Muscle layer of colon (tissue), 2 donors: ENCODE results near the gene NACC2.

Experiments used
- H3K27ac ChIP-seq: one replicate; pipeline ENCODE4 v1.7.0; 2013; ENCODE audit warnings: low read depth, mild to moderate bottlenecking, low read length, moderate library complexity
- H3K27me3 ChIP-seq, 2 donors: one replicate each; pipeline ENCODE4 v1.7.0; 2013; ENCODE audit warnings: low read length in 2 of 2, mild to moderate bottlenecking in 2 of 2; ENCODE audit not compliant: insufficient read depth in 2 of 2, control insufficient read depth in 1 of 2
- H3K36me3 ChIP-seq: one replicate; pipeline ENCODE4 v1.7.0; 2013; ENCODE audit warnings: mild to moderate bottlenecking, low read length; ENCODE audit not compliant: insufficient read depth
- H3K4me1 ChIP-seq: one replicate; pipeline ENCODE4 v1.7.0; 2013; ENCODE audit warnings: mild to moderate bottlenecking, low read length; ENCODE audit not compliant: insufficient read depth
- H3K4me3 ChIP-seq, 2 donors: one replicate each; pipeline ENCODE4 v1.7.0; 2013; ENCODE audit warnings: low read length in 2 of 2, low read depth in 1 of 2, mild to moderate bottlenecking in 1 of 2, moderate library complexity in 1 of 2
- H3K9ac ChIP-seq: one replicate; pipeline ENCODE4 v1.7.0; 2013; ENCODE audit warnings: low read length
- H3K9me3 ChIP-seq: one replicate; pipeline ENCODE4 v1.7.0; 2013; ENCODE audit warnings: mild to moderate bottlenecking, low read length
- donor health status: abdominal sarcoma.
- donor health status: Adenocarcinoma of cecum.

NACC2 gene

DNA sequence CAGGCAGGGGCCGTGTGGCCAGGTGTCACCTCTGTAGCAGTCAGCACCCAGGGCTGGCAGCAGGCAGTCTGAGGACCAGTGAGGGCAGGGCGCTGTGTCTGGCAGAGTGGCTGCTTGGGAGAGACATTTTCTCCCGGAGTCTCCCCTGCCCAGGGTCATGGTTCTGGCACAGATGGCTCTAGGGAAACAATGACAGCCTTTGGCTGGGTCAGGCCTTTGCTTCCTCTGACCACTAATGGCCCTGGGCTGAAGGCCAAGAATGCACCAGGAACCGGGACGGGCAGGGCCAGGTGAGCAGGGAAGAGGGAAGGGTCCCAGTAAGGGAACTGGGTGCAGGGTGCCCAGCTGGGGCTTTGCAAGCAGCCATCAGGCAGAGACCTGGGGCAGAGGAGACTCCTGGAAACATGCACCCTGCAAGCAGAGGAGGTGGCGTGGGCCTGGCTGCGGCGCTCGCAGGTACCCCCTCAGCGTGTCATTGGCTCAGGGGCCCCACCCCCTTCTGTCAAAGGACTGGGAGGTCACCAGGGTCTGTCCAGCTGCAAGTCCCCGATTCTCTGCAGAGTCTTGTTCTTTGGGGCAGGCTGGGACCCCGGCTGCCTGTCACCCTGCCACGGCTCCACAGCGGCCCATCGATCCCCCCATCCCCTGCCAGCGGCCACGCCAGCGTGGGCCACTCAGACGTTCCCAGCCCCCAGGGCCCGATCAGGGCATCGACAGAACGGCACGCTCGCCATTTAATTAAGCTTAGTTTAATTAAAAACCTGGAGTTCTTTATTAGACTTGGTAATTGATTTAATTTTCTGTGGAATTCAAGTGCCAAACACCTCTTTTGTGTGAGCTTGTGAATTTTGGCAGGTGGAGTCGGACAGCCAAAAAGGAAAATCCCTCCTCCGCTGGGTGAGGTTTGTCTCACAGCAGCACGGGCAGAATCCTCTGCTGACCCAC, 42.5 kb upstream of the NACC2 start:
- no peaks in the 10 kb centered on the region for H3K9me3 ChIP-seq
- H3K4me1 ChIP-seq, result no peaks in the 10 kb centered on the region
- peaks cover 11 to 55% of the 10 kb centered on the region in 2 donors for H3K27me3 ChIP-seq
- H3K27ac ChIP-seq, result no peak overlapping the region
- H3K4me3 ChIP-seq, result no peak overlapping the region
- no peak overlapping the region for H3K9ac ChIP-seq
- no peaks in the 10 kb centered on the region for H3K36me3 ChIP-seq

DNA sequence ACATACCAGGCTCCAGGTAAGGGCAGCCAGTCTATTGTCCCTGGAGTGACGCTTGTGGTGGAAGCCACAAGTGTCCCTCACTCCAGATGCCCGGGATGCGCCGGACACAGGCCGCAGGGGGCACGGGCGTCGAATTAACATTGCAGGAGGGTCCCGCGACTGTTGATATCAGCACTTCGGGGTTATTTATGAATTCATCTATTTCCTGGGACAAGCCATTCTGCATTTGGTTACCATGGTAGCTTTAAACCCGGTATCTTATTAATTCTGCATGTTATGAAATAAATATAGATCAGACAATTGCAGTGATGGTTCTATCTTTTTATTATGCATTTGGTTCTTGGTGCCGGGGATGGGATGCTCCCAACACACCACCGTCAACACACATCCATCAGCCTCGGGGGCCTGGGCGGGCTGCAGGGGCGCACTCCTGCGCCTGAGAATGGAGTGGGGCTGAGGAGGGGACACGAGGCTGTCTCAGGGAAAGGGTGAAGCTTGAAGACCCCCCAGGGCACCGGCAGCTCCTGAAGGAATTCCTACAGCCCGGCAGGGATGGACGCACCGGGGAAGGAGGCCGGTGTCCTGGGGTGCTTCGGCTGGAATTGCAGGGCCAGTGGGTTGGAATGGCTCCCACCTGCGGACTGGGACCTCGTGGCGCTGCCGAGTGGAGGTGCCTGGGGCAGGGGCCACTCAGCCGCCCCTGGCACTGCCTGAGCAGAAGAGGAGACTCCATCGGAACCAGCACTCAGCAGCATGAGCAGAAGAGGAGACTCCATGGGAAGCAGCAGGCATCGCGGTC, 41.2 kb upstream of the NACC2 start:
- H3K36me3 ChIP-seq, result no peaks in the 10 kb centered on the region
- H3K27me3 ChIP-seq, result peaks cover 11 to 68% of the 10 kb centered on the region in 2 donors

DNA sequence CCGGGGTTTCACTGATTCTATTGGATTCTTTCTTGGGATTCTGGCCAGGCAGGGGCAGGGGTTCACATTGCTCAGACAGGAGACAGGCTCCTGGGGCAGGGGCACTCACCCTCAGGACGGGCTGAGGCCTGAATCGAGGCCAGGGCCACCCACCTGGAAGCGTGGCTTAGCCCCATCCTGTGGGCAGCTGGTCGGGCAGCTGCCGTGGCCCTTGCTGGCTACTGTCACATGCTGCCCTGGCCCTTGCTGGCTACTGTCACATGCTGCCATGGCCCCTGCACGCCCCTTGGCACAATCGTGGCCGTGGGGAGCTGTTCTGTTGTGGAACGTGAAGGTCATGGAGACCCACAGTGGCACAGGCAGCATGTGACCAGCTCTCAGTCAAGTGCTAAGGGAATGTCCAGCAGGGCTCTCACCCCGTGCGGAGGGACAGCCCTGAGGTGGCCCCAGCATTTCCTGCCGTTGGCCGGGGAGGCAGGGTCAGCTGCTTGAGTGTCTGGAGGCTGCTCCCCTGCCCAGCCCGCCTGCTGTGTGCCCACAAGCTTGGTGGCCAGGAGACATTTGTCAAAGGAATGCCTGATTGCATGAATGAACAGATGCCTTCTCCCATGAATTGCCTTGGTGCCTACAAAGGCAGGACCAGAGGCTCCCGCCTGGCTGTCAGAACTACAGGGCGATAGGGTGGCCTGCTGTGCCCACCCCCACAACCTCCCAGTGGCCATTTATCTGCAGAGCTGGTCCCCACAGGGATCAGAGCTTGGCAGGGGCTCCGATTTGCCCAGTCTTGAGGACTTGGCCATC, 40.4 kb upstream of the NACC2 start:
- Histone ChIP-seq H3K9ac (no peak overlapping the region), H3K27me3 (peaks cover 11 to 73% of the 10 kb centered on the region in 2 donors)

More for the DNA sequence above, 41.2 kb upstream of the NACC2 start:
- H3K27ac ChIP-seq, result no peak overlapping the region
- H3K4me3 ChIP-seq, result no peak overlapping the region
- no peaks in the 10 kb centered on the region for H3K4me1 ChIP-seq
- H3K9me3 ChIP-seq, result no peaks in the 10 kb centered on the region
- H3K9ac ChIP-seq, result no peak overlapping the region

DNA sequence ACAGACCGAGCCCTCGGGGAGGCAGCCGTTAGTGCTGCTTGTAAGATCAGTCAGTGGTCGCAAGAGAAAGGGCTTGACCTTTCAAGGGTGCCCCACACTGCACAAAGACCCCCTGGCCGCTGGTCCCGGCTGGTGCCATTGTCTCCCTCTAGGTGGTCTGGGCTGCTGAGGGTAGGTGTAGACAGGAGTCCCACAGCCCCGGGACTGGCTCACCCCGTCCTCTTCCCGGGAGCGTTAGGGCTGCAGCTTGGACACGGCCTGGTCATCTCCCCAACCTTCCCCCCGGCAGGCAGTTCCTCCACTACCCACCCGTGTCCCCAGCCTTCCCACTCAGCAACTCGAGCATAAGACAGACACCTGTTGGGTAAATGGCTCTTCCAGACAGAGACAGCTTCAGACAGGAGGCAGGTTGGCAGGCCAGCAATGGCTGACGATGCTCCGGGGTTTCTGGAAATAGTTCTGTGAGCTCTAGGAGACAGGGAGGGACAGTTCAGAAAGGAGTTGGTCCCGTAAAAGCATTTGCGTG, 38.9 kb upstream of the NACC2 start:
- Histone ChIP-seq H3K9me3 (no peaks in the 10 kb centered on the region), H3K4me1 (no peaks in the 10 kb centered on the region), H3K27ac (no peak overlapping the region), H3K4me3 (no peak overlapping the region), H3K9ac (no peak overlapping the region), H3K27me3 (peaks cover 11 to 76% of the 10 kb centered on the region in 2 donors), H3K36me3 (no peaks in the 10 kb centered on the region)

More for the DNA sequence above, 40.4 kb upstream of the NACC2 start:
- Histone ChIP-seq H3K4me3 (no peak overlapping the region), H3K9me3 (no peaks in the 10 kb centered on the region), H3K4me1 (no peaks in the 10 kb centered on the region), H3K36me3 (no peaks in the 10 kb centered on the region), H3K27ac (no peak overlapping the region)

DNA sequence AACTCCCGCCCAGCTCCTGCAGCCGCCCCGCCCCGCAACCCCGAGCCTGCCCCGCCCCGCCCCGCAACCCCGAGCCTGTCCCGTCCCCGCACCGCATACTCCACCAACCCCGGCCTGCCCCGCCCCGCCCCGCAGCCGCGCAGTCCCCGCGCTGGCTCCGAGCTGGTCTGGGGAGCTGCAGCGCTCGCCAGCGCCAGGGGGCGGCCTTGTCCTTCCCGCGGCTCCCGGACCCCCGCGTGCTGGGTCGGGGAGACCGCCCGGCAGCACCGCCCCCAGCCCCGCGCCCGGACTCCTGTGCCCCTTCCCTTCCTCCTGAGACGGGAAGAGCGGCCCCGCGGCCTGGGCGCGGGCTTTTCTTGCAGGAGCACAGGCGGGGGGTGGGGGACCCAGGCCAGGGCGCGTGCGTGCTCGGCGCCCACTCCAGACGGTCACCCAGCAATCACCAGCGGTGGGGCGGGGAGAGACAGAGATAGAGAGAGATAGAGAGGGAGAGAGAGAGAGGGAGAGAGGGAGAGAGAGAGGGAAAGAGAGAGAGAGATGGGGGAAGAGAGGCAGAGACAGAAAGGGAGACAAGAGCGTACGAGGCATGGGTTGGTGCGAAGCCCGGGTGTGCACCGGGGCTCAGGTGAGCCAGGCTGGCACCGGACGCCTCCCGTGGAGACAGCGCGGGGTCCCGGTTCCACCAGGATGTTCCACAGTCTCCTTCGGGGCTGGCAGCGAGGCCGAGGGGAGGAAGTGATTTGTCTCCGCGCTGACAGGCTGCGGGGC, 38.3 kb upstream of the NACC2 start:
- no peaks in the 10 kb centered on the region for H3K36me3 ChIP-seq
- no peak overlapping the region for H3K9ac ChIP-seq
- H3K4me3 ChIP-seq, result peak overlapping the region; percentile 27 to 49

DNA sequence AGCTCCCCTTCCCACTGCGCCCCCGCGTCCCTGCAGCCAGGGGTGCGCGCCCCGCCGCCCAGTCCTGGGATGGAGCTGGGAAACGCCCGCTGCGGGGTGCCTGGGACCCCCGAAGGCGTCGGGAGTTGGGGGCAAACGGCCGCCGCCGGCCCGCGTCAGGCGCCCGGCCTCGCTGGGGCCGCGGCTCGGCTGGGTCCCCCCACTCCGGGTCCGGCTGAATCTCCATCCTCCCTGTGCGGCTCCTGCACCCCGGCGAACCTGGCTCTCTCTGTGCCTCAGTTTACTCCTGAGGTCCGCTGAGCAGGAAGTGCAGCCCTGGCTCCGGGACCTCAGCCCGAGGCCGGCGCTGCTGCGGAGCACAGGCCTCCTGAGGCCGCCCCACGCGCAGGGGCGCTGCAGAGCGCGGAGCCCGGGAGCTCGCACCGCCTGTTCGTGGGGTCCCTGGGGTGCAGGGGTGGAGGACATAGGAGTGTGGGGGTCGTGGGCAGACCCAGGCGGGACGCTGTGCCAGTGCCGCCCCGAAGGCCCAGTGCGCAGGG, 37.5 kb upstream of the NACC2 start:
- Histone ChIP-seq H3K27me3 (peaks cover 11 to 78% of the 10 kb centered on the region in 2 donors), H3K9ac (no peak overlapping the region)

More for the DNA sequence above, 38.3 kb upstream of the NACC2 start:
- Histone ChIP-seq H3K4me1 (no peaks in the 10 kb centered on the region), H3K9me3 (no peaks in the 10 kb centered on the region), H3K27me3 (peaks cover 11 to 76% of the 10 kb centered on the region in 2 donors), H3K27ac (no peak overlapping the region)

DNA sequence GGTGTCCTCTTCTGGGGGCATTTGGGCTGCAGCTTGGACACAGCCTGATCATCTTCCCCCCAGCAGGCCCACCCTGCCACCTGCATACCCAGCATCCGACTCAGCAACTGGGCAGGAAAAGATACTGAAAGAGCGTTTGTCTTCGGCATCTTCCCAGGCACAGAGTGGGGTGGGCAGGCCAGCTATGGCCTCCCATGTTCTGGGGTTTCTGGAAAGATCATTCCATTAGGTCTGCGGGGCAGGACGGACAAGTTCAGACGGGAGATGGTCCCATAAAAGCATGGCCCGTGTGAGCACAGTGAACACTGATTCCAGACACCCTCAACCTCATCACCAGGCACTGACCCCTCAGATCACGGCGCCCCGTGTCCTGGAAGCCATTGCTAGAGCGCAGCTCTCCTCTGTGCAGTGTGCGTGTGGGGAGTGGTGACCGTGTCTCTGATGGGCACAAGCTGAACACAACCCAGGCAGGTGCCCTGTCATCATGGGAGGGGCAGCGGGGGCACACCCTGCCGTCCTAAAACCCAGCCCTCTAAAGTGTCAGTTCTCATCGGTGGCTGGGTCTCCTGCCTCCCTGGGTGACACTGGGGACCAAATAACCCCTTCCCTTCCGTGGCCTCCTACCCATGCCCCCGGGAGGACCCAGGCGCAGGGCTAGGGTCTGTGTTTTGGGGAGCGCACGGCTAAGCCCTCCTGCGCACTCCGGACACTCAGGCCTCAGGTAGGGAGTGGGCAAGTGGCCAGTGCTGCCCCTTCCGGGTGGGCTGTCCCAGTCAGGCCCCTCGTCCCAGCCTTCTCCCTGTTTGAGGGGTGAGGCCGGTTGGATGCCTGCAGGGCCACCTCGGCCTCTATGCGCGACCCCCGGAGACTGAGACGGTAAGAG, 36.8 kb upstream of the NACC2 start:
- Histone ChIP-seq H3K27ac (no peak overlapping the region), H3K36me3 (no peaks in the 10 kb centered on the region), H3K4me3 (no peak overlapping the region), H3K27me3 (peaks cover 11 to 78% of the 10 kb centered on the region in 2 donors), H3K9ac (no peak overlapping the region), H3K4me1 (no peaks in the 10 kb centered on the region), H3K9me3 (no peaks in the 10 kb centered on the region)

More for the DNA sequence above, 37.5 kb upstream of the NACC2 start:
- Histone ChIP-seq H3K4me1 (no peaks in the 10 kb centered on the region), H3K4me3 (no peak overlapping the region), H3K27ac (no peak overlapping the region), H3K9me3 (no peaks in the 10 kb centered on the region), H3K36me3 (no peaks in the 10 kb centered on the region)

DNA sequence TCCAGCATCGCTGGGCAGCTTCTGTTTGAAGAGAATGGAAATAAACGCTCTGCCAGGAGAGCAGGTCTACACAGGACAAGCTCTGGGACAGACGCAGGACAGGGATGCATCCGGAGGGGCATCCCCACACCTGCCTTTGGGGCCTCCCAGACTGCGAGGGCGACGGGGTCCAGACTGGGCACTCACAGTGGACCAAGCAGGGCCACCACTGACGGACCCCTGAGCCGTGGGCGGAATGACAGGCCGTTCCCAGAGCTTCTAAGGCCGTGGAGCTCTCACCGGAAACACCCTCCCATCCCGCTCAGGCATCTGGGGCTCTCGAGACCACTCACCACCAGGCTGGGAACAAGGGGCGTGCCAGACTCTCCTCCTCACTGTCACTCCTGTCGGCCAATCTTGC, 34.1 kb upstream of the NACC2 start:
- no peaks in the 10 kb centered on the region for H3K4me1 ChIP-seq
- no peak overlapping the region for H3K4me3 ChIP-seq
- H3K9ac ChIP-seq, result no peak overlapping the region
- H3K9me3 ChIP-seq, result no peaks in the 10 kb centered on the region
- H3K36me3 ChIP-seq, result no peaks in the 10 kb centered on the region
- H3K27ac ChIP-seq, result no peak overlapping the region
- H3K27me3 ChIP-seq, result peaks cover 6 to 67% of the 10 kb centered on the region in 2 donors

DNA sequence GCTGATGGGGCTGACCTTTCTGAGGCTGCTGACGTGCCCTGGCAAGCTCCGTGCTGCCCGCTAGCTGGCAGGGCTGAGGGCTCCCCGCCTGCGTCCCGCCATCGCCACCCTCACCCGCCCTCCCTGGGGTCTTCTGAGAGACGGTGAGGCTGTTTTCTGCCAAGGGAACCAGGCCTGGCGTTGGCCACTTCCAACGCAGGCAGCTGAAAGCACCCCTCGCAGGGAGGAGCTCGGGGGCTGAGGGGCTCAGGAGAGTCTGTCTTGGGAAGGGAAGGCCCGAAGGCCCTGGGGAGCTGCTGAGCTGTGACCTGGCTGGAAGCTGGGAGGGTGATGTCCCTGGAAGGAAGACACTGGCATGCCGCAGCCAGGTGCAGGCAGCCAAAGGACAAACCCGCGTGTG, 33.3 kb upstream of the NACC2 start:
- peaks cover under 1 to 60% of the 10 kb centered on the region in 2 donors for H3K27me3 ChIP-seq
- no peaks in the 10 kb centered on the region for H3K4me1 ChIP-seq
- no peak overlapping the region for H3K9ac ChIP-seq
- H3K9me3 ChIP-seq, result no peaks in the 10 kb centered on the region
- no peak overlapping the region for H3K4me3 ChIP-seq
- H3K36me3 ChIP-seq, result no peaks in the 10 kb centered on the region
- H3K27ac ChIP-seq, result no peak overlapping the region
